DND-41 (cell line): ENCODE results near the gene DOK6.

ENCODE experiments used
- ATAC-seq: fragments of 200-7000 bp; cut with Tn5 transposase; 3 replicates; pipeline ENCODE4 v1.9.1; 2021; ENCODE audit warnings: low read depth; ENCODE audit not compliant: insufficient read depth
- DNase-seq: peaks from one replicate; pipeline ENCODE4 v3.0.0-alpha.2; 2020
- H2AFZ ChIP-seq: 2 replicates; pipeline ENCODE4 v1.6.0; 2012; ENCODE audit warnings: low read depth, low read length
- H3K27ac ChIP-seq: 2 replicates; pipeline ENCODE4 v1.5.1; 2012; ENCODE audit warnings: low read length, inconsistent platforms
- H3K27me3 ChIP-seq: fragments of 200-600 bp; sonication (generic); 2 replicates; pipeline ENCODE4 v1.6.0; 2012; ENCODE audit warnings: low read length, mild to moderate bottlenecking, inconsistent platforms; ENCODE audit not compliant: insufficient read depth, poor library complexity
- H3K36me3 ChIP-seq: 2 replicates; pipeline ENCODE4 v1.5.1; 2012; ENCODE audit warnings: low read length, inconsistent platforms; ENCODE audit not compliant: insufficient read depth
- H3K4me1 ChIP-seq: 2 replicates; pipeline ENCODE4 v1.5.1; 2012; ENCODE audit warnings: mild to moderate bottlenecking, low read length; ENCODE audit not compliant: insufficient read depth
- H3K4me2 ChIP-seq: 2 replicates; pipeline ENCODE4 v1.6.0; 2012; ENCODE audit warnings: mild to moderate bottlenecking, moderate library complexity, low read length, inconsistent platforms; ENCODE audit not compliant: insufficient read depth
- H3K4me3 ChIP-seq, 2 experiments: fragments of 200-600 bp in 1 of 2; shearing (Covaris generic) in 1 of 2; 2 replicates each; pipeline ENCODE4 v1.5.1; 2012 to 2016; ENCODE audit warnings: inconsistent platforms in 2 of 2, low read length in 2 of 2, mild to moderate bottlenecking in 2 of 2, low read depth in 1 of 2, moderate library complexity in 1 of 2
- H3K79me2 ChIP-seq: 2 replicates; pipeline ENCODE4 v1.6.0; 2012; ENCODE audit warnings: low read length, inconsistent platforms; ENCODE audit not compliant: insufficient read depth
- H3K9ac ChIP-seq: 2 replicates; pipeline ENCODE4 v1.6.0; 2012; ENCODE audit warnings: low read depth, mild to moderate bottlenecking, inconsistent platforms, low read length, moderate library complexity
- H3K9me3 ChIP-seq: 2 replicates; pipeline ENCODE4 v1.5.1; 2012; ENCODE audit warnings: low read length, moderate library complexity, mild to moderate bottlenecking, inconsistent platforms; ENCODE audit not compliant: insufficient read depth, severe bottlenecking
- H4K20me1 ChIP-seq: 2 replicates; pipeline ENCODE4 v1.6.0; 2012; ENCODE audit warnings: low read length; ENCODE audit not compliant: insufficient read depth
- EZH2 ChIP-seq: IDR thresholded peaks from 3 replicates; pipeline ENCODE4 v1.6.1; 2012; ENCODE audit warnings: borderline replicate concordance, low read depth, mild to moderate bottlenecking, moderate library complexity, low read length, inconsistent platforms; ENCODE audit not compliant: severe bottlenecking
- TF ChIP-seq, protein P1 (sequence below): IDR thresholded peaks from 2 replicates; pipeline ENCODE4 v1.5.1; 2012; ENCODE audit warnings: borderline replicate concordance, low read length, moderate library complexity, mild to moderate bottlenecking; ENCODE audit not compliant: poor library complexity, severe bottlenecking; ENCODE audit errors: extremely low read depth

The DOK6 gene

DNA sequence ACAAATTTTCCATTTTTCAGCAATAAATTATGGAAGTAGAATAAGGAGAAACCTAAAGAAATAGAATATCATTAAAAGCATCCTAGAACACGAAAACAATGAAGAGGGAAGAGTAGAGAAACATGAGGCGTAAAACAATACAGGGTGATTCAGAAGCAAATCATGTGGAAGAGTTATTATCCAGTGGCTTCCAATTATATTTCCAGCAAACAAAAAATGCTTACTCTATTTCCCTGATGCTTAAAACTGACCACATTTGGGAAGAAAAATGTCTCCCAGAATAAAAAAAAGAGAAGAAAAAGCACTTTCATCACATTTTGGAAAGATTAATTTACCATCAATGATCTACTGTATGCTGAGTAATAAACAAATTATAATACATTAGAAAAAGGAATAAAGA is 354.4 kb downstream of the DOK6 start:
- Histone ChIP-seq H3K27me3 (no peaks in the 10 kb centered on the region), H3K9ac (no peak overlapping the region), H2AFZ (no peak overlapping the region), H3K36me3 (no peaks in the 10 kb centered on the region), H4K20me1 (no peaks in the 10 kb centered on the region), H3K4me3 (no peak overlapping the region), H3K4me1 (no peaks in the 10 kb centered on the region), H3K27ac (no peak overlapping the region), H3K9me3 (no peaks in the 10 kb centered on the region), H3K4me2 (no peak overlapping the region), H3K79me2 (no peaks in the 10 kb centered on the region)
- ATAC-seq, result no peak
- no peak for DNase-seq
- TF ChIP-seq, protein P1, sequence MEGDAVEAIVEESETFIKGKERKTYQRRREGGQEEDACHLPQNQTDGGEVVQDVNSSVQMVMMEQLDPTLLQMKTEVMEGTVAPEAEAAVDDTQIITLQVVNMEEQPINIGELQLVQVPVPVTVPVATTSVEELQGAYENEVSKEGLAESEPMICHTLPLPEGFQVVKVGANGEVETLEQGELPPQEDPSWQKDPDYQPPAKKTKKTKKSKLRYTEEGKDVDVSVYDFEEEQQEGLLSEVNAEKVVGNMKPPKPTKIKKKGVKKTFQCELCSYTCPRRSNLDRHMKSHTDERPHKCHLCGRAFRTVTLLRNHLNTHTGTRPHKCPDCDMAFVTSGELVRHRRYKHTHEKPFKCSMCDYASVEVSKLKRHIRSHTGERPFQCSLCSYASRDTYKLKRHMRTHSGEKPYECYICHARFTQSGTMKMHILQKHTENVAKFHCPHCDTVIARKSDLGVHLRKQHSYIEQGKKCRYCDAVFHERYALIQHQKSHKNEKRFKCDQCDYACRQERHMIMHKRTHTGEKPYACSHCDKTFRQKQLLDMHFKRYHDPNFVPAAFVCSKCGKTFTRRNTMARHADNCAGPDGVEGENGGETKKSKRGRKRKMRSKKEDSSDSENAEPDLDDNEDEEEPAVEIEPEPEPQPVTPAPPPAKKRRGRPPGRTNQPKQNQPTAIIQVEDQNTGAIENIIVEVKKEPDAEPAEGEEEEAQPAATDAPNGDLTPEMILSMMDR, result no peak
- TF ChIP-seq EZH2, result no peak

DNA sequence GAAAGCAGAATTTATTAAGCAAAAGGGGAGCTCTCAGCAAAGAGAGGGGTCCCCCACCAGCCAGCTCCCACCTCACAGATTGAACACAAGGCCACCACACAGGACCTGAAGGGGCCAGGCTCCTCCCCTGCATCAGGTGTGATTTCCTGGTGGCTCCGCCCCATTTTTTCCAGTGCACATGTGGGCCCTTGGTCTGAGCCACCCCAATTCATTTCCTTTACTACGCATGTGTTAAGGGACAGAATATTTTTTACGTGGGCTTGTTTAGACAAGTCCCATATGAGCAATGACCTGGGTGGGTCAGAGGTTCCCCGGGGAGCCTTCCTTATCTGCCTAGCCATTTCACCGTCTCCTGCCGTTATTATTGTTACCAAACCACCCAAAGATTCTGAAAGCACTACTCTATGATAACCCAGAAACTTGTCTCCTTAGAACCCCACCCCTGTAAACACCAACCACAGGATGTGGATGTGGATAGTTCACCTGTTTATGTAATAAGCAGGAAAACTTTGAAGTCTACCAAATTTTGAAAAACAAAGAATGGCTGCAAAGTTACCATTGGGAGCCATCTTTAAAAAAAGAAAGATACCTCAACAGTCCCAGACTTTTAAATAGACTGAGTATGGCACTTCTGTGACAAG is 355.3 kb downstream of the DOK6 start:
- Histone ChIP-seq H4K20me1 (no peaks in the 10 kb centered on the region), H3K9ac (no peak overlapping the region), H3K4me2 (no peak overlapping the region), H3K9me3 (no peaks in the 10 kb centered on the region), H3K4me1 (no peaks in the 10 kb centered on the region), H2AFZ (no peak overlapping the region), H3K27me3 (no peaks in the 10 kb centered on the region), H3K4me3 (no peak overlapping the region), H3K79me2 (no peaks in the 10 kb centered on the region), H3K27ac (no peak overlapping the region), H3K36me3 (no peaks in the 10 kb centered on the region)
- TF ChIP-seq EZH2, result no peak
- TF ChIP-seq, protein P1, result no peak
- DNase-seq (no peak), ATAC-seq (no peak)

DNA sequence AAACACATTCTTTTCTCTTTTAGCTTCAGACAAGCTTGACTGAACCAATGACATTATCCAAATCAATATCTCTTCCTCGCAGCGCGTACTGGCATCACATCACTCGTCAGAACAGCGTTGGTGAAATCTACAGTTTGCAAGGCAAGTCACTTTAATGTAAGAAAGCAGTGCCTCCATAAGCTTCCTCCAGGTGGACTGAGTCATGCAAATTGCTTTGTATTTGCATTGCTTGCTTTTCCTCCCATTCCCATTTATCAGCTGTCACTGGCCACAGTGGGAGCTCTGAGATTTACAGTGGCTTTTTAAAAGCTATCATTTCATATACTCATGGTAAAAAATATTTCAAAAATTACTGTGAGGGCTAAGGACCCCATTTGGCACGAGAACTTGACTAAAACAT is 357.0 kb downstream of the DOK6 start:
- Histone ChIP-seq H2AFZ (no peak overlapping the region), H3K9ac (no peak overlapping the region), H3K9me3 (no peaks in the 10 kb centered on the region), H3K4me3 (no peak overlapping the region), H4K20me1 (no peaks in the 10 kb centered on the region), H3K4me2 (no peak overlapping the region), H3K79me2 (no peaks in the 10 kb centered on the region), H3K36me3 (no peaks in the 10 kb centered on the region), H3K4me1 (no peaks in the 10 kb centered on the region), H3K27me3 (no peaks in the 10 kb centered on the region), H3K27ac (no peak overlapping the region)
- DNase-seq (no peak), ATAC-seq (no peak)
- TF ChIP-seq, protein P1, result no peak
- no peak for TF ChIP-seq EZH2

DNA sequence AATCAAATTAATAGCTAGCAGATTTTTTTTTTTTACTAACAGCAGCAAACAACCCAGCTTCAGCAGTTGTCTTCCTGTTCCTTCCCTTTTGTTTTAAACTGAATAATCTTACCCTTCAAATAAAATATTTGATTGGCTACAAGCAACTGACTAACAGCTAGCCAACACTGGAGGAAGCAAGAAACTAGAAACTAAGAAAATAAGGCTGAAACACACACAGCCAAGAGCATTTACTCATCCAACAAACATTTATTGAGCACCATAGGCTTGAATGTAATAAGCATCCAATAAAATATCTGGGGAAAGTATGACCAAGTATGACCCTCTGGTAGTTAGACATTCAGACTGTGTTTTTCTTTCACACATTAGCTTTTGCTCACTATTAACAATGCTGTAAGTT is 357.8 kb downstream of the DOK6 start:
- Histone ChIP-seq H4K20me1 (no peaks in the 10 kb centered on the region), H3K4me2 (no peak overlapping the region), H3K4me1 (no peaks in the 10 kb centered on the region), H2AFZ (no peak overlapping the region), H3K9me3 (no peaks in the 10 kb centered on the region), H3K4me3 (no peak overlapping the region), H3K9ac (no peak overlapping the region), H3K27ac (no peak overlapping the region), H3K27me3 (no peaks in the 10 kb centered on the region), H3K36me3 (no peaks in the 10 kb centered on the region), H3K79me2 (no peaks in the 10 kb centered on the region)
- DNase-seq (no peak), ATAC-seq (no peak)
- TF ChIP-seq, protein P1, result no peak
- no peak for TF ChIP-seq EZH2
